NCI-H2227 treated with DMSO at 0.1 percent for 48 hours (cell line): Measurements from ENCODE around the gene ATPAF1.

Experiments
- DNase-seq: peaks from one replicate; lab custom pipeline; 2025; lab: John Stamatoyannopoulos, UW

The ATPAF1 gene

GRCh38 chr1:46616277-46617107 lies 51.7 kb downstream of the ATPAF1 start, which contains the start of gene MOB3C:
MOB3C (minus strand) TSS chr1:46616811; CDS start chr1:46613321, 3,490 bp downstream.
- no peak for DNase-seq

GRCh38 chr1:46615735-46616134 lies 52.4 kb downstream of the ATPAF1 start:
- DNase-seq: no peak

- no peak for DNase-seq
Observed at GRCh38 chr1:46615088-46615487, 53.1 kb downstream of the ATPAF1 start.

GRCh38 chr1:46614604-46614984 lies 53.6 kb downstream of the ATPAF1 start:
- no peak for DNase-seq

- DNase-seq: peak; percentile 46
Observed at GRCh38 chr1:46613661-46614603, 54.2 kb downstream of the ATPAF1 start.

GRCh38 chr1:46612937-46613660 lies 55.1 kb downstream of the ATPAF1 start:
- no peak for DNase-seq

- no peak for DNase-seq
Observed at GRCh38 chr1:46611691-46612221, 56.4 kb downstream of the ATPAF1 start.

- no peak for DNase-seq
Observed at GRCh38 chr1:46607345-46608130, 60.6 kb downstream of the ATPAF1 start.

- DNase-seq: no peak
Observed at GRCh38 chr1:46606255-46606965, 61.8 kb downstream of the ATPAF1 start.

GRCh38 chr1:46605232-46605631 lies 62.9 kb downstream of the ATPAF1 start:
- no peak for DNase-seq

- peak; percentile 96 for DNase-seq
Observed at GRCh38 chr1:46603858-46604549, 64.2 kb downstream of the ATPAF1 start, which contains the start of gene MKNK1. MKNK1 (minus strand) TSS chr1:46604268; CDS start chr1:46583327, 20,941 bp downstream.

GRCh38 chr1:46603481-46603857 lies 64.7 kb downstream of the ATPAF1 start:
- DNase-seq: no peak

- no peak for DNase-seq
Observed at GRCh38 chr1:46601257-46602007, 66.7 kb downstream of the ATPAF1 start.

GRCh38 chr1:46599059-46599970 lies 68.8 kb downstream of the ATPAF1 start:
- DNase-seq: no peak

GRCh38 chr1:46596846-46597245 lies 71.3 kb downstream of the ATPAF1 start:
- no peak for DNase-seq

- no peak for DNase-seq
Observed at GRCh38 chr1:46596036-46596435, 72.1 kb downstream of the ATPAF1 start.

GRCh38 chr1:46595127-46595526 lies 73.0 kb downstream of the ATPAF1 start:
- no peak for DNase-seq

- DNase-seq: no peak
Observed at GRCh38 chr1:46594063-46594462, 74.1 kb downstream of the ATPAF1 start.
